K562 (cell line): ENCODE results near the gene SPTAN1. TPM values are rescaled to one million over a fixed set of nuclear protein-coding genes. Genes with fewer than 3 reads are reported as not detected.

Source experiments
- ATAC-seq: fragments of 200-7000 bp; cut with Tn5 transposase; 3 replicates; pipeline ENCODE4 v1.9.1; 2020; ENCODE audit warnings: moderate library complexity
- BruUV-seq: library from RNA; stranded (reverse); fragments of 400-500 nt; replicated peaks from 2 replicates; lab custom pipeline; 2021; lab: Mats Ljungman, UMichigan
- CTCF ChIA-PET: fragments of 300-600 bp; formaldehyde crosslinking; extraction: SDS; loops from one replicate; lab custom pipeline; 2021; ENCODE audit warnings: low intra/inter-chr PET ratio; lab: Yijun Ruan, JAX
- POLR2A ChIA-PET: fragments of 300-600, 350-650 bp; sonication (Branson Sonifier 250); formaldehyde crosslinking; extraction: SDS; loops from one replicate; lab custom pipeline; 2021; ENCODE audit warnings: antibody characterized with exemption, inconsistent platforms; lab: Yijun Ruan, JAX
- DNase-seq, 4 experiments: peaks; one replicate each; pipeline versions ENCODE4 v3.0.0 to v3.0.0-alpha.2; 2011 to 2018; ENCODE audit warnings: low spot score in 3 of 4, mixed read lengths in 3 of 4; ENCODE audit errors: extremely low read depth in 1 of 4
- FAIRE-seq: peaks from 2 replicates; lab custom pipeline; 2011; peaks lifted over from hg19 to GRCh38; lab: Jason Lieb, UNC
- H2AFZ ChIP-seq: 2 replicates; pipeline ENCODE4 v1.6.0; 2011; ENCODE audit warnings: low read depth, low read length, control low read depth, inconsistent platforms
- H3K27ac ChIP-seq: fragments of 200-600 bp; 3 replicates; pipeline ENCODE4 v1.8.0; 2011; ENCODE audit warnings: low read depth, mild to moderate bottlenecking, control low read depth, inconsistent platforms, low read length, moderate library complexity, mixed read lengths; ENCODE audit errors: extremely low read depth
- H3K27me3 ChIP-seq, 2 experiments: fragments of 300-600 bp in 1 of 2; 2 replicates in 1 of 2; 3 replicates in 1 of 2; pipeline versions ENCODE4 v1.6.0 to v1.8.0; 2011; ENCODE audit warnings: inconsistent platforms in 2 of 2, low read length in 2 of 2, mild to moderate bottlenecking in 1 of 2, mixed read lengths in 1 of 2, moderate library complexity in 1 of 2; ENCODE audit not compliant: control insufficient read depth in 2 of 2, insufficient read depth in 2 of 2
- H3K36me3 ChIP-seq: fragments of 300-600 bp; 3 replicates; pipeline ENCODE4 v1.8.0; 2011; ENCODE audit warnings: mild to moderate bottlenecking, low read length, inconsistent platforms; ENCODE audit not compliant: control insufficient read depth, insufficient read depth
- H3K4me1 ChIP-seq, 2 experiments: fragments of 200-600 bp in 1 of 2; replicated peaks in 1 of 2; 2 replicates in 1 of 2; 3 replicates in 1 of 2; pipeline versions ENCODE4 v1.5.1 to v1.8.0; 2011; ENCODE audit warnings: inconsistent platforms in 2 of 2, low read length in 2 of 2, mild to moderate bottlenecking in 1 of 2, mixed read lengths in 1 of 2, moderate library complexity in 1 of 2; ENCODE audit not compliant: control insufficient read depth in 2 of 2, insufficient read depth in 2 of 2
- H3K4me2 ChIP-seq: 2 replicates; pipeline ENCODE4 v1.6.1; 2011; ENCODE audit warnings: low read length, control low read depth, inconsistent platforms, mixed read lengths; ENCODE audit not compliant: insufficient read depth
- H3K4me3 ChIP-seq: fragments of 200-600 bp; sonication (generic), shearing (Covaris generic); 2 replicates; pipeline ENCODE4 v1.5.1; 2016; ENCODE audit warnings: control low read depth, inconsistent platforms
- H3K79me2 ChIP-seq: fragments of 200-600 bp; 3 replicates; pipeline ENCODE4 v1.8.0; 2011; ENCODE audit warnings: low read length, inconsistent platforms; ENCODE audit not compliant: control insufficient read depth, insufficient read depth
- H3K9ac ChIP-seq, 2 experiments: 2 replicates each; pipeline versions ENCODE4 v1.6.0 to v1.6.1; 2011; ENCODE audit warnings: low read depth in 2 of 2, low read length in 2 of 2, control low read depth in 1 of 2, inconsistent platforms in 1 of 2, mild to moderate bottlenecking in 1 of 2, mixed read lengths in 1 of 2; ENCODE audit not compliant: insufficient read depth in 1 of 2
- H3K9me1 ChIP-seq: one replicate; pipeline ENCODE4 v1.6.0; 2011; ENCODE audit warnings: inconsistent platforms, mild to moderate bottlenecking, low read length, moderate library complexity; ENCODE audit not compliant: control insufficient read depth, insufficient read depth
- H3K9me3 ChIP-seq: replicated peaks from 2 replicates; pipeline ENCODE4 v1.5.1; 2011; ENCODE audit warnings: low read depth, low read length, inconsistent platforms; ENCODE audit not compliant: control insufficient read depth, insufficient read depth
- H4K20me1 ChIP-seq: replicated peaks from 2 replicates; pipeline ENCODE4 v1.6.1; 2011; ENCODE audit warnings: low read length, inconsistent platforms, mixed read lengths; ENCODE audit not compliant: control insufficient read depth, insufficient read depth
- CBFA2T2 ChIP-seq: fragments of 450-650 bp; conservative IDR thresholded peaks from 2 replicates; pipeline ENCODE4 v1.6.1; 2017; ENCODE audit warnings: mild to moderate bottlenecking
- CREB3L1 ChIP-seq: fragments of 450-650 bp; IDR thresholded peaks from 2 replicates; pipeline ENCODE4 v1.6.1; 2014; ENCODE audit warnings: low read depth, mild to moderate bottlenecking, moderate library complexity, borderline replicate concordance
- POLR2AphosphoS2 ChIP-seq: IDR thresholded peaks from 2 replicates; pipeline ENCODE4 v1.6.1; 2012; ENCODE audit warnings: low read length, improper control_type of control experiment
- POLR2B ChIP-seq: fragments of 450-650 bp; IDR thresholded peaks from 2 replicates; pipeline ENCODE4 v1.6.1; 2018; ENCODE audit warnings: low read depth; ENCODE audit not compliant: partially characterized antibody
- SLC30A9 ChIP-seq: fragments of 250-450 bp; sonication (Bioruptor Pico); IDR thresholded peaks from 2 replicates; pipeline ENCODE4 v1.8.0; 2022; ENCODE audit warnings: mild to moderate bottlenecking, moderate library complexity
- SNRNP70 ChIP-seq: fragments of 200-400 bp; formaldehyde crosslinking; optimal IDR thresholded peaks from 2 replicates; pipeline ENCODE3; 2017; ENCODE audit warnings: low read depth, low read length
- ZKSCAN3 ChIP-seq: fragments of 250-450 bp; sonication (Bioruptor Pico); IDR thresholded peaks from 2 replicates; pipeline ENCODE4 v1.4.0; 2020
- WGBS: fragments of 100-300 bp; shearing (Covaris generic); methylation state at CpG from one replicate; pipeline ENCODE4 v1.1.6; 2016; ENCODE audit warnings: low coverage, mixed read lengths; ENCODE audit not compliant: insufficient coverage; ENCODE audit errors: missing lambda C conversion rate; 5-methylcytosine and 5-hydroxymethylcytosine counted together
- in situ Hi-C: fragments of 300-500 bp; cut with MboI; formaldehyde crosslinking; loops from 4 replicates; pipeline ENCODE4 v1.15.0; 2018; ENCODE audit warnings: inconsistent platforms, mixed read lengths
- intact Hi-C: fragments of 100-400 bp; cut with micrococcal nuclease; formaldehyde crosslinking; loops from 2 replicates; pipeline ENCODE4 v1.14.2; 2022
- polyA plus RNA-seq, 8 experiments: library from polyadenylated mRNA; depleted of rRNA in 4 of 8; stranded (reverse) in 5 of 8; unstranded in 3 of 8; fragments of >200 nt; fragmentation: Nextera tagmentation in 2 of 8; fragmentation: Illumina TruSeq in 1 of 8; extraction: Ambion mirVana in 2 of 8; extraction: Trizol in 1 of 8; gene quantifications; 2 replicates each; pipeline versions ENCODE4 v1.2.1 to v1.2.3, GENCODE V29; 2011 to 2014; ENCODE audit warnings: inconsistent platforms in 1 of 8, missing spikeins in 1 of 8
- total RNA-seq, 7 experiments: library from RNA; depleted of rRNA in 6 of 7; stranded (reverse); fragments of >200 nt in 6 of 7; fragmentation: Illumina TruSeq in 2 of 7; extraction: Trizol in 2 of 7; gene quantifications; 2 replicates each; pipeline versions ENCODE4 v1.2.1 to v1.2.3, GENCODE V29; 2011 to 2021; ENCODE audit warnings: low replicate concordance in 1 of 7
- TF ChIP-seq, protein P1 (sequence below): sonication (generic); formaldehyde crosslinking; IDR thresholded peaks from 2 replicates; pipeline ENCODE4 v1.8.0; 2022; ENCODE audit warnings: missing genetic modification reagents, mild to moderate bottlenecking, moderate library complexity, borderline replicate concordance

Gene SPTAN1
- total and polyA plus RNA-seq, 9 of the 15 experiments (the other 6 are each of a cell fraction or from before 2014, with no cell fraction given): 1.5 to 13.5 (median 6.8) TPM

- Histone ChIP-seq H3K4me3 (no peak overlapping the region), H3K79me2 (no peaks in the 10 kb centered on the region), H3K9me1 (no peaks in the 10 kb centered on the region), H3K9ac (no peak overlapping the region), H3K9me3 (no peaks in the 10 kb centered on the region), H3K4me1 (peaks cover 0 to 4% of the 10 kb centered on the region in 2 experiments; a peak in 2 of 5 replicates), H3K27me3 (no peaks in the 10 kb centered on the region), H3K27ac (no peak overlapping the region), H3K36me3 (peaks cover 66% of the 10 kb centered on the region), H4K20me1 (no peaks in the 10 kb centered on the region), H2AFZ (no peak overlapping the region), H3K4me2 (no peak overlapping the region)
- CTCF ChIA-PET: no interaction called here
- TF ChIP-seq CBFA2T2 (no peak), CREB3L1 (no peak), POLR2AphosphoS2 (no peak), ZKSCAN3 (CRISPR knock-in tag) (no peak), POLR2B (no peak), SLC30A9 (CRISPR knock-in tag) (no peak), SNRNP70 (no peak)
- TF ChIP-seq, protein P1, sequence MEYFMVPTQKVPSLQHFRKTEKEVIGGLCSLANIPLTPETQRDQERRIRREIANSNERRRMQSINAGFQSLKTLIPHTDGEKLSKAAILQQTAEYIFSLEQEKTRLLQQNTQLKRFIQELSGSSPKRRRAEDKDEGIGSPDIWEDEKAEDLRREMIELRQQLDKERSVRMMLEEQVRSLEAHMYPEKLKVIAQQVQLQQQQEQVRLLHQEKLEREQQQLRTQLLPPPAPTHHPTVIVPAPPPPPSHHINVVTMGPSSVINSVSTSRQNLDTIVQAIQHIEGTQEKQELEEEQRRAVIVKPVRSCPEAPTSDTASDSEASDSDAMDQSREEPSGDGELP: no peak
- in situ Hi-C loops (no loop called here), intact Hi-C loops (no loop called here)
- BruUV-seq: no TSS peak
- 82% methylated on average over 2 of the region's 2 CpGs for WGBS
- DNase-seq (no peak), ATAC-seq (no peak), FAIRE-seq (no peak)
- POLR2A ChIA-PET: interaction anchor here (2.6 kb wide), 1 partner anchor 10 kb away, joined by 6 read pairs; no protein-coding TSS in a partner anchor
These were observed 25.7 kb upstream of the SPTAN1 start for GRCh38 chr9:128526720-128527119.
